HepG2 (cell line): ENCODE measurements around the gene PSMD9. TPM values are rescaled to one million over a fixed set of nuclear protein-coding genes. Genes with fewer than 3 reads are reported as not detected.

Source experiments
- AGO1 ChIP-seq: fragments of 200-400 bp; formaldehyde crosslinking; IDR thresholded peaks from 2 replicates; pipeline ENCODE4 v1.6.1; 2017; ENCODE audit warnings: mild to moderate bottlenecking, low read depth, low read length, moderate library complexity; ENCODE audit not compliant: poor library complexity, severe bottlenecking
- ARID5B ChIP-seq: IDR thresholded peaks from 2 replicates; pipeline ENCODE4 v1.4.0; 2020; ENCODE audit warnings: mild to moderate bottlenecking, missing genetic modification reagents
- FOXA1 ChIP-seq, 2 experiments: fragments of 450-650 bp in 1 of 2; sonication (generic) in 1 of 2; formaldehyde crosslinking in 1 of 2; IDR thresholded peaks; 2 replicates each; pipeline versions ENCODE4 v1.4.0 to v1.6.1; 2016 to 2020; ENCODE audit warnings: missing genetic modification reagents in 1 of 2
- HES4 ChIP-seq: sonication (generic); formaldehyde crosslinking; IDR thresholded peaks from 2 replicates; pipeline ENCODE4 v1.9.0; 2021; ENCODE audit warnings: mild to moderate bottlenecking, missing genetic modification reagents, borderline replicate concordance
- KLF13 ChIP-seq: sonication (generic); formaldehyde crosslinking; IDR thresholded peaks from 2 replicates; pipeline ENCODE4 v1.4.0; 2020; ENCODE audit warnings: mild to moderate bottlenecking, missing genetic modification reagents
- MIER2 ChIP-seq: IDR thresholded peaks from 2 replicates; pipeline ENCODE4 v1.6.1; 2016; ENCODE audit warnings: missing biosample characterization, missing genetic modification reagents
- NAIF1 ChIP-seq: sonication (generic); formaldehyde crosslinking; IDR thresholded peaks from 2 replicates; pipeline ENCODE4 v1.5.0; 2020; ENCODE audit warnings: mild to moderate bottlenecking, missing genetic modification reagents, borderline replicate concordance
- NR1H2 ChIP-seq: sonication (generic); formaldehyde crosslinking; IDR thresholded peaks from 2 replicates; pipeline ENCODE4 v1.8.1; 2022; ENCODE audit warnings: low read depth, missing genetic modification reagents, borderline replicate concordance
- PTBP1 ChIP-seq: fragments of 200-400 bp; formaldehyde crosslinking; IDR thresholded peaks from 2 replicates; pipeline ENCODE4 v1.6.1; 2018; ENCODE audit warnings: low read length, low read depth; ENCODE audit not compliant: poor library complexity, severe bottlenecking
- REL ChIP-seq: sonication (generic); formaldehyde crosslinking; conservative IDR thresholded peaks from 2 replicates; pipeline ENCODE4 v1.8.0; 2022; ENCODE audit warnings: mild to moderate bottlenecking, missing genetic modification reagents, moderate library complexity
- SMARCC2 ChIP-seq: fragments of 450-650 bp; IDR thresholded peaks from 2 replicates; pipeline ENCODE4 v1.6.1; 2017; ENCODE audit warnings: antibody characterized with exemption, mild to moderate bottlenecking
- SMYD3 ChIP-seq: sonication (generic); formaldehyde crosslinking; IDR thresholded peaks from 2 replicates; pipeline ENCODE4 v1.8.1; 2023; ENCODE audit warnings: mild to moderate bottlenecking, missing genetic modification reagents
- STAT6 ChIP-seq: sonication (generic); formaldehyde crosslinking; IDR thresholded peaks from 2 replicates; pipeline ENCODE4 v1.4.0; 2020; ENCODE audit warnings: missing genetic modification reagents, mild to moderate bottlenecking, borderline replicate concordance
- TBL1XR1 ChIP-seq: fragments of 150-350 bp; IDR thresholded peaks from 2 replicates; pipeline ENCODE4 v1.6.1; 2014; ENCODE audit warnings: borderline replicate concordance, low read length; ENCODE audit not compliant: partially characterized antibody
- ZMAT3 ChIP-seq: sonication (generic); formaldehyde crosslinking; conservative IDR thresholded peaks from 2 replicates; pipeline ENCODE4 v1.7.0; 2021; ENCODE audit warnings: missing genetic modification reagents
- ZNF136 ChIP-seq: sonication (generic); formaldehyde crosslinking; IDR thresholded peaks from 2 replicates; pipeline ENCODE4 v1.8.1; 2022; ENCODE audit warnings: low read depth, mild to moderate bottlenecking, moderate library complexity, missing genetic modification reagents
- ZNF235 ChIP-seq: sonication (generic); formaldehyde crosslinking; IDR thresholded peaks from 2 replicates; pipeline ENCODE4 v1.8.1; 2023; ENCODE audit warnings: mild to moderate bottlenecking, missing genetic modification reagents, borderline replicate concordance
- ZNF598 ChIP-seq: sonication (generic); formaldehyde crosslinking; IDR thresholded peaks from 2 replicates; pipeline ENCODE4 v1.5.1; 2020; ENCODE audit warnings: mild to moderate bottlenecking, missing genetic modification reagents, borderline replicate concordance
- ZNF619 ChIP-seq: sonication (generic); formaldehyde crosslinking; IDR thresholded peaks from 2 replicates; pipeline ENCODE4 v1.4.0; 2020; ENCODE audit warnings: mild to moderate bottlenecking, missing genetic modification reagents
- ZNF704 ChIP-seq: sonication (generic); formaldehyde crosslinking; IDR thresholded peaks from 2 replicates; pipeline ENCODE4 v1.8.1; 2023; ENCODE audit warnings: mild to moderate bottlenecking, inconsistent platforms, moderate library complexity, missing genetic modification reagents, borderline replicate concordance
- ZSCAN25 ChIP-seq: sonication (generic); formaldehyde crosslinking; IDR thresholded peaks from 2 replicates; pipeline ENCODE4 v1.8.0; 2022; ENCODE audit warnings: mild to moderate bottlenecking, missing genetic modification reagents
- polyA plus RNA-seq, 8 experiments: library from polyadenylated mRNA; depleted of rRNA in 3 of 8; stranded (reverse) in 7 of 8; unstranded in 1 of 8; fragments of >200 nt; fragmentation: Illumina TruSeq in 4 of 8; extraction: Trizol in 4 of 8; gene quantifications; 2 replicates each; pipeline versions ENCODE4 v1.2.1 to v1.2.3, GENCODE V29; 2011 to 2016; ENCODE audit warnings: low read depth in 4 of 8, missing spikeins in 1 of 8, mixed read lengths in 1 of 8; ENCODE audit not compliant: insufficient read depth in 1 of 8
- total RNA-seq, 5 experiments: library from RNA; depleted of rRNA; stranded (reverse); fragments of >200 nt; fragmentation: Illumina TruSeq; extraction: Trizol; gene quantifications; 2 replicates each; pipeline ENCODE4 v1.2.3, GENCODE V29; 2016; ENCODE audit warnings: low read depth in 1 of 5

Gene PSMD9
- total and polyA plus RNA-seq, 2 of the 13 experiments (the other 11 are each of a cell fraction or from before 2014, with no cell fraction given): 41.4 to 61.1 TPM

GRCh38 chr12:121857322-121858246 is 31.0 kb upstream of the PSMD9 start (continued):
- TF ChIP-seq ZNF598 (0 out of 2 replicates have a peak, but pooled peaks have one; percentile 46), ARID5B (peak; percentile 78; the same call in 1 of the 2 replicates), ZSCAN25 (CRISPR knock-in tag) (peak; percentile 75), MIER2 (CRISPR knock-in tag) (no peak), NR1H2 (CRISPR knock-in tag) (no peak), ZMAT3 (CRISPR knock-in tag) (no peak), REL (CRISPR knock-in tag) (0 out of 2 replicates have a peak, but pooled peaks have one; percentile 67), AGO1 (no peak), ZNF704 (no peak), FOXA1 (IDR thresholded peaks at IDR 0.05) (no peak), FOXA1 (CRISPR knock-in tag; IDR thresholded peaks at IDR 0.05) (no peak), SMYD3 (no peak), ZNF619 (CRISPR knock-in tag) (no peak), NAIF1 (no peak), SMARCC2 (no peak), HES4 (CRISPR knock-in tag) (no peak), ZNF136 (no peak), ZNF235 (CRISPR knock-in tag) (no peak), KLF13 (no peak), STAT6 (0 out of 2 replicates have a peak, but pooled peaks have one; percentile 27), PTBP1 (no peak), TBL1XR1 (peak; percentile 53)
